Liver (tissue), 9 donors: ENCODE data around the gene SKOR1. TPM values are rescaled to one million over a fixed set of nuclear protein-coding genes. Genes with fewer than 3 reads are reported as not detected.

Experiments
- DNase-seq: peaks from one replicate; pipeline ENCODE4 v3.0.0-alpha.2; 2017; ENCODE audit warnings: low spot score
- H3K27ac ChIP-seq, 2 donors: one replicate each; pipeline ENCODE4 v1.7.0; 2013; ENCODE audit warnings: inconsistent platforms in 2 of 2, low read length in 2 of 2, control low read depth in 1 of 2, low read depth in 1 of 2, mild to moderate bottlenecking in 1 of 2
- H3K27me3 ChIP-seq, 4 donors: one replicate each; pipeline versions ENCODE4 v1.6.1 to v1.7.0; 2013; ENCODE audit warnings: low read length in 3 of 4, inconsistent platforms in 1 of 4, mild to moderate bottlenecking in 1 of 4, moderate library complexity in 1 of 4; ENCODE audit not compliant: control insufficient read depth in 4 of 4, insufficient read depth in 4 of 4
- H3K36me3 ChIP-seq, 4 donors: one replicate each; pipeline versions ENCODE4 v1.6.1 to v1.7.0; 2013; ENCODE audit warnings: low read length in 3 of 4, mild to moderate bottlenecking in 3 of 4, low read depth in 1 of 4, moderate library complexity in 1 of 4; ENCODE audit not compliant: control insufficient read depth in 4 of 4, insufficient read depth in 3 of 4
- H3K4me1 ChIP-seq, 4 donors: one replicate each; pipeline versions ENCODE4 v1.6.1 to v1.7.0; 2013; ENCODE audit warnings: low read length in 3 of 4, mild to moderate bottlenecking in 3 of 4, moderate library complexity in 1 of 4; ENCODE audit not compliant: control insufficient read depth in 4 of 4, insufficient read depth in 4 of 4
- H3K4me3 ChIP-seq, 3 donors: one replicate each; pipeline versions ENCODE4 v1.6.1 to v1.7.0; 2013; ENCODE audit warnings: low read length in 3 of 3, control low read depth in 1 of 3, low read depth in 1 of 3, mild to moderate bottlenecking in 1 of 3
- H3K9ac ChIP-seq, 2 donors: one replicate each; pipeline ENCODE4 v1.7.0; 2013; ENCODE audit warnings: low read length in 2 of 2, mild to moderate bottlenecking in 2 of 2, moderate library complexity in 2 of 2, control low read depth in 1 of 2, low read depth in 1 of 2
- H3K9me3 ChIP-seq, 4 donors: one replicate each; pipeline versions ENCODE4 v1.6.1 to v1.7.0; 2013; ENCODE audit warnings: low read length in 3 of 4; ENCODE audit not compliant: control insufficient read depth in 4 of 4
- EGR1 ChIP-seq, 2 donors: IDR thresholded peaks; 2 replicates each; pipeline ENCODE4 v1.6.1; 2016 to 2018; ENCODE audit warnings: antibody characterized with exemption in 2 of 2, low read depth in 2 of 2
- FOXA1 ChIP-seq: IDR thresholded peaks from 2 replicates; pipeline ENCODE4 v1.6.1; 2016; ENCODE audit warnings: antibody characterized with exemption
- FOXA2 ChIP-seq: IDR thresholded peaks from 2 replicates; pipeline ENCODE4 v1.6.1; 2016; ENCODE audit warnings: antibody characterized with exemption
- GABPA ChIP-seq, 2 donors: IDR thresholded peaks in 1 of 2; conservative IDR thresholded peaks in 1 of 2; 2 replicates each; pipeline ENCODE4 v1.6.1; 2016; ENCODE audit warnings: antibody characterized with exemption in 2 of 2, mild to moderate bottlenecking in 1 of 2, moderate library complexity in 1 of 2
- HNF4A ChIP-seq, 2 donors: conservative IDR thresholded peaks; 2 replicates each; pipeline ENCODE4 v1.6.1; 2016; ENCODE audit warnings: antibody characterized with exemption in 2 of 2, mild to moderate bottlenecking in 2 of 2
- JUND ChIP-seq, 2 donors: IDR thresholded peaks; 2 replicates each; pipeline ENCODE4 v1.6.1; 2016; ENCODE audit warnings: antibody characterized with exemption in 2 of 2
- NR2F2 ChIP-seq: IDR thresholded peaks from 2 replicates; pipeline ENCODE4 v1.6.1; 2016; ENCODE audit warnings: antibody characterized with exemption
- RAD21 ChIP-seq, 2 donors: IDR thresholded peaks; 2 replicates each; pipeline ENCODE4 v1.6.1; 2016; ENCODE audit warnings: antibody characterized with exemption in 2 of 2, mild to moderate bottlenecking in 2 of 2
- RXRA ChIP-seq, 2 donors: IDR thresholded peaks; 2 replicates each; pipeline ENCODE4 v1.6.1; 2017 to 2018; ENCODE audit warnings: antibody characterized with exemption in 2 of 2, mild to moderate bottlenecking in 1 of 2
- SP1 ChIP-seq: IDR thresholded peaks from 2 replicates; pipeline ENCODE4 v1.6.1; 2018; ENCODE audit warnings: antibody characterized with exemption, mild to moderate bottlenecking
- TAF1 ChIP-seq: conservative IDR thresholded peaks from 2 replicates; pipeline ENCODE4 v1.6.1; 2016; ENCODE audit warnings: antibody characterized with exemption, mild to moderate bottlenecking
- YY1 ChIP-seq: IDR thresholded peaks from 2 replicates; pipeline ENCODE4 v1.6.1; 2016; ENCODE audit warnings: antibody characterized with exemption, mild to moderate bottlenecking
- WGBS: extraction: QIAGEN DNeasy Blood & Tissue Kit; methylation state at CpG from one replicate; pipeline ENCODE4 v1.1.7; 2013; 5-methylcytosine and 5-hydroxymethylcytosine counted together
- polyA plus RNA-seq, 2 donors: library from polyadenylated mRNA; stranded (reverse) in 1 of 2; unstranded in 1 of 2; fragments of 200-250 nt in 1 of 2; fragments of >200 nt in 1 of 2; fragmentation: Nextera tagmentation in 1 of 2; extraction: Ambion mirVana in 1 of 2; gene quantifications; one replicate each; pipeline versions ENCODE4 v1.2.1 to v1.2.3, GENCODE V29; 2013 to 2015
- total RNA-seq, 2 donors: library from RNA; depleted of rRNA; stranded (reverse); fragments of >200 nt; gene quantifications; one replicate each; pipeline ENCODE4 v1.2.3, GENCODE V29; 2014
- TF ChIP-seq, protein P1 (sequence below): fragments of 150-350 bp; IDR thresholded peaks from 2 replicates; pipeline ENCODE4 v1.5.1; 2017; ENCODE audit warnings: improper control_type of control experiment, low read depth, low read length; ENCODE audit not compliant: missing input control
- TF ChIP-seq, protein P2 (sequence below): IDR thresholded peaks from 2 replicates; pipeline ENCODE4 v1.6.1; 2016; ENCODE audit warnings: antibody characterized with exemption, mild to moderate bottlenecking
- TF ChIP-seq, protein P3 (sequence below): IDR thresholded peaks from 2 replicates; pipeline ENCODE4 v1.6.1; 2016; ENCODE audit warnings: antibody characterized with exemption
- donor health status: healthy.
- donor health status: healthy.
- donor health status: healthy.
- donor health status: healthy.
- donor health status: healthy.

SKOR1 gene
- total and polyA plus RNA-seq, 4 donors = 0.02 to 0.17 (median 0.05) TPM; not detected in 1

DNA sequence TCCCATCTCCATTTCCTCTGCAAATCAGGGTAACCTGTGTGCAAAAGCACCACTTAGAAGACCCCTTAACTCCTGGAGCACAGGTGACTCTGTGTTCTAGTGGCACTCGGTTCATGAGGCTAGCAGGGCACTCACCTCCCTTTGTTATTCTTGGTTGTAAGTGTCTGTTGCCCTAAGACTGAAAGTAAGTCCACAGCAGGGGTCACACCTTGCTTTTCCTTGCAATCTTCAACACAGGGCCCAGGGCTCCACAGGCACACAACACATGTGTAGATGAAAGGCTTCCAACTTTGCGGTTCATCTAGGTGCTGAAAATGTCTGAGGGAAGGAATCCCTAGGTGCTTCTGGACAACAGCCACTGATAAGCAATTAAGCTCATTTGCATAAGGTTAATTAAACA, 11.6 kb downstream of the SKOR1 start:
- H3K9me3 ChIP-seq = no peaks in the 10 kb centered on the region
- no peak for DNase-seq
- H3K27me3 ChIP-seq = peaks cover 0 to 5% (median under 1%) of the 10 kb centered on the region in 4 donors
- peaks cover 17 to 58% (median 48%) of the 10 kb centered on the region in 4 donors for H3K4me1 ChIP-seq
- no peak overlapping the region for H3K27ac ChIP-seq
- TF ChIP-seq EGR1 (IDR thresholded peaks at IDR 0.05; ENCODE audit: low read depth in 2 of 2) = no peak
- TF ChIP-seq SP1 = no peak
- TF ChIP-seq, protein P1, sequence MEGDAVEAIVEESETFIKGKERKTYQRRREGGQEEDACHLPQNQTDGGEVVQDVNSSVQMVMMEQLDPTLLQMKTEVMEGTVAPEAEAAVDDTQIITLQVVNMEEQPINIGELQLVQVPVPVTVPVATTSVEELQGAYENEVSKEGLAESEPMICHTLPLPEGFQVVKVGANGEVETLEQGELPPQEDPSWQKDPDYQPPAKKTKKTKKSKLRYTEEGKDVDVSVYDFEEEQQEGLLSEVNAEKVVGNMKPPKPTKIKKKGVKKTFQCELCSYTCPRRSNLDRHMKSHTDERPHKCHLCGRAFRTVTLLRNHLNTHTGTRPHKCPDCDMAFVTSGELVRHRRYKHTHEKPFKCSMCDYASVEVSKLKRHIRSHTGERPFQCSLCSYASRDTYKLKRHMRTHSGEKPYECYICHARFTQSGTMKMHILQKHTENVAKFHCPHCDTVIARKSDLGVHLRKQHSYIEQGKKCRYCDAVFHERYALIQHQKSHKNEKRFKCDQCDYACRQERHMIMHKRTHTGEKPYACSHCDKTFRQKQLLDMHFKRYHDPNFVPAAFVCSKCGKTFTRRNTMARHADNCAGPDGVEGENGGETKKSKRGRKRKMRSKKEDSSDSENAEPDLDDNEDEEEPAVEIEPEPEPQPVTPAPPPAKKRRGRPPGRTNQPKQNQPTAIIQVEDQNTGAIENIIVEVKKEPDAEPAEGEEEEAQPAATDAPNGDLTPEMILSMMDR = no peak
- H3K36me3 ChIP-seq = no peaks in the 10 kb centered on the region
- H3K9ac ChIP-seq = no peak overlapping the region
- H3K4me3 ChIP-seq = no peak overlapping the region
- WGBS = 77% methylated on average over 2 of the region's 2 CpGs

DNA sequence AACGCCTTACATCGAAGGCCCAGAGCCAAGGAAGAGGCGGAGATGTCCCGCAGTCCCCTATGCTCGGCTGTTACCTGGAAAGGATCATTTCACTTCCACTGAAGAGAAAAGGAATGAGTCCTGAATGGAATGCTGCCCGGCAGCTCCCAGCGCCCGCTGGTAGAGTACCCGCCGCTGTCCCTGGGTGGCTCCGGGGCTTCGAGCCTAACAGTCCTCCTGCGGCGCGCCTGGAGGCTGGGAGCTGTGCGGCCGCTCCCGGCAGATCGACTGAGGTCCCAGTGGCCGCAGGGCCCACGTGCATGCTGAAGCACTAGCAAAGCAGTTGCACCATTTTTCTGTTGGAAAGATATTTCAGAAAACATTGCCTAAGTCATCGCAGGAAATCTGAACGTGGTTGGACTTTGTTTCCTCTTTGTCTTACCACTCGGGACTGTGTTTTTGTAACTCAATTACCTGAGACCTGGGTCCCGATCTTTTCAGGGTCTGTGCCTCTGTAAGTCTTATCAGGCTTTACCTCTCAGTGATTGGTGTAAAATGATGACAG, 13.6 kb downstream of the SKOR1 start:
- Histone ChIP-seq H3K9ac (peak overlapping the region in 1 of 2 donors; percentile 79), H3K27ac (peak overlapping the region; percentile 68 to 93), H3K9me3 (no peaks in the 10 kb centered on the region), H3K4me3 (peak overlapping the region in 2 of 3 donors; percentile 12 to 20), H3K36me3 (no peaks in the 10 kb centered on the region), H3K27me3 (no peaks in the 10 kb centered on the region), H3K4me1 (peaks cover 13 to 46% (median 36%) of the 10 kb centered on the region in 4 donors)
- TF ChIP-seq NR2F2 (no peak), GABPA (IDR thresholded peaks at IDR 0.05 in 1 of 2, conservative IDR thresholded peaks at IDR 0.05 in 1 of 2) (no peak), EGR1 (IDR thresholded peaks at IDR 0.05; ENCODE audit: low read depth in 2 of 2) (no peak), RAD21 (IDR thresholded peaks at IDR 0.05) (peak; percentile 25 to 58), FOXA2 (no peak), YY1 (peak; percentile 61), RXRA (IDR thresholded peaks at IDR 0.05) (peak in 1 of 2 donors; percentile 41), TAF1 (peak; percentile 21), HNF4A (conservative IDR thresholded peaks at IDR 0.05) (peak; percentile 50 to 64), FOXA1 (no peak), SP1 (peak; percentile 68), JUND (IDR thresholded peaks at IDR 0.05) (peak in 1 of 2 donors; percentile 3)
- TF ChIP-seq, protein P2, sequence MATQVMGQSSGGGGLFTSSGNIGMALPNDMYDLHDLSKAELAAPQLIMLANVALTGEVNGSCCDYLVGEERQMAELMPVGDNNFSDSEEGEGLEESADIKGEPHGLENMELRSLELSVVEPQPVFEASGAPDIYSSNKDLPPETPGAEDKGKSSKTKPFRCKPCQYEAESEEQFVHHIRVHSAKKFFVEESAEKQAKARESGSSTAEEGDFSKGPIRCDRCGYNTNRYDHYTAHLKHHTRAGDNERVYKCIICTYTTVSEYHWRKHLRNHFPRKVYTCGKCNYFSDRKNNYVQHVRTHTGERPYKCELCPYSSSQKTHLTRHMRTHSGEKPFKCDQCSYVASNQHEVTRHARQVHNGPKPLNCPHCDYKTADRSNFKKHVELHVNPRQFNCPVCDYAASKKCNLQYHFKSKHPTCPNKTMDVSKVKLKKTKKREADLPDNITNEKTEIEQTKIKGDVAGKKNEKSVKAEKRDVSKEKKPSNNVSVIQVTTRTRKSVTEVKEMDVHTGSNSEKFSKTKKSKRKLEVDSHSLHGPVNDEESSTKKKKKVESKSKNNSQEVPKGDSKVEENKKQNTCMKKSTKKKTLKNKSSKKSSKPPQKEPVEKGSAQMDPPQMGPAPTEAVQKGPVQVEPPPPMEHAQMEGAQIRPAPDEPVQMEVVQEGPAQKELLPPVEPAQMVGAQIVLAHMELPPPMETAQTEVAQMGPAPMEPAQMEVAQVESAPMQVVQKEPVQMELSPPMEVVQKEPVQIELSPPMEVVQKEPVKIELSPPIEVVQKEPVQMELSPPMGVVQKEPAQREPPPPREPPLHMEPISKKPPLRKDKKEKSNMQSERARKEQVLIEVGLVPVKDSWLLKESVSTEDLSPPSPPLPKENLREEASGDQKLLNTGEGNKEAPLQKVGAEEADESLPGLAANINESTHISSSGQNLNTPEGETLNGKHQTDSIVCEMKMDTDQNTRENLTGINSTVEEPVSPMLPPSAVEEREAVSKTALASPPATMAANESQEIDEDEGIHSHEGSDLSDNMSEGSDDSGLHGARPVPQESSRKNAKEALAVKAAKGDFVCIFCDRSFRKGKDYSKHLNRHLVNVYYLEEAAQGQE = peak; percentile 19
- TF ChIP-seq, protein P3, sequence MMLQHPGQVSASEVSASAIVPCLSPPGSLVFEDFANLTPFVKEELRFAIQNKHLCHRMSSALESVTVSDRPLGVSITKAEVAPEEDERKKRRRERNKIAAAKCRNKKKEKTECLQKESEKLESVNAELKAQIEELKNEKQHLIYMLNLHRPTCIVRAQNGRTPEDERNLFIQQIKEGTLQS = no peak
- TF ChIP-seq, protein P1 = peak; percentile 12
- WGBS = 8% methylated on average over 25 of the region's 25 CpGs
- peak; percentile 53 for DNase-seq
